Measurements from ENCODE around the gene RNF212B. TPM values are rescaled to one million over a fixed set of nuclear protein-coding genes. Genes with fewer than 3 reads are reported as not detected.

The RNF212B gene
- total and polyA plus RNA-seq, 2 of the 13 experiments (the other 11 are each of a cell fraction or from before 2014, with no cell fraction given): 0.05 TPM; not detected in 1

- TF ChIP-seq CCDC6 (CRISPR knock-in tag; IDR thresholded peaks at IDR 0.05) (no peak), RBFOX2 (IDR thresholded peaks at IDR 0.05; ENCODE audit: low read depth, low read length) (peak; percentile 34; the same call in 1 of the 2 replicates), PATZ1 (CRISPR knock-in tag; IDR thresholded peaks at IDR 0.05) (0 out of 2 replicates have a peak, but pooled peaks have one; percentile 68), EEA1 (CRISPR knock-in tag; IDR thresholded peaks at IDR 0.05; ENCODE audit: borderline replicate concordance) (no peak), TBL1XR1 (IDR thresholded peaks at IDR 0.05; ENCODE audit: borderline replicate concordance, low read length, partially characterized antibody) (no peak), ZMAT3 (CRISPR knock-in tag; conservative IDR thresholded peaks at IDR 0.05) (no peak), ATF2 (CRISPR knock-in tag; IDR thresholded peaks at IDR 0.05) (no peak), TMF1 (CRISPR knock-in tag; IDR thresholded peaks at IDR 0.05; ENCODE audit: low read depth) (no peak), TFDP2 (CRISPR knock-in tag; IDR thresholded peaks at IDR 0.05) (no peak), NFYC (CRISPR knock-in tag; IDR thresholded peaks at IDR 0.05) (no peak), RXRA (CRISPR knock-in tag; IDR thresholded peaks at IDR 0.05) (no peak), YEATS4 (CRISPR knock-in tag; IDR thresholded peaks at IDR 0.05; ENCODE audit: borderline replicate concordance) (no peak), TOPORS (CRISPR knock-in tag; IDR thresholded peaks at IDR 0.05) (no peak; the same call in 1 of the 2 replicates), RFX3 (CRISPR knock-in tag; IDR thresholded peaks at IDR 0.05) (no peak), ZNF230 (CRISPR knock-in tag; IDR thresholded peaks at IDR 0.05) (no peak; the same call in 1 of the 2 replicates), ZNF629 (CRISPR knock-in tag; conservative IDR thresholded peaks at IDR 0.05) (no peak), SOX13 (IDR thresholded peaks at IDR 0.05) (0 out of 2 replicates have a peak, but pooled peaks have one; percentile 17), SOX13 (CRISPR knock-in tag; conservative IDR thresholded peaks at IDR 0.05 in 1 of 2, IDR thresholded peaks at IDR 0.05 in 1 of 2) (0 out of 4 replicates have a peak, but pooled peaks of 1 of the 2 experiments have one; percentile 42), ZNF546 (CRISPR knock-in tag; conservative IDR thresholded peaks at IDR 0.05) (0 out of 2 replicates have a peak, but pooled peaks have one; percentile 1), FOXK2 (IDR thresholded peaks at IDR 0.05) (no peak), PLRG1 (conservative IDR thresholded peaks at IDR 0.05) (no peak), MXD1 (CRISPR knock-in tag; IDR thresholded peaks at IDR 0.05) (no peak), ZNF496 (CRISPR knock-in tag; IDR thresholded peaks at IDR 0.05; ENCODE audit: insufficient replicate concordance) (no peak)
- TF ChIP-seq, protein P1, sequence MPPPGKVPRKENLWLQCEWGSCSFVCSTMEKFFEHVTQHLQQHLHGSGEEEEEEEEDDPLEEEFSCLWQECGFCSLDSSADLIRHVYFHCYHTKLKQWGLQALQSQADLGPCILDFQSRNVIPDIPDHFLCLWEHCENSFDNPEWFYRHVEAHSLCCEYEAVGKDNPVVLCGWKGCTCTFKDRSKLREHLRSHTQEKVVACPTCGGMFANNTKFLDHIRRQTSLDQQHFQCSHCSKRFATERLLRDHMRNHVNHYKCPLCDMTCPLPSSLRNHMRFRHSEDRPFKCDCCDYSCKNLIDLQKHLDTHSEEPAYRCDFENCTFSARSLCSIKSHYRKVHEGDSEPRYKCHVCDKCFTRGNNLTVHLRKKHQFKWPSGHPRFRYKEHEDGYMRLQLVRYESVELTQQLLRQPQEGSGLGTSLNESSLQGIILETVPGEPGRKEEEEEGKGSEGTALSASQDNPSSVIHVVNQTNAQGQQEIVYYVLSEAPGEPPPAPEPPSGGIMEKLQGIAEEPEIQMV (CRISPR knock-in tag; IDR thresholded peaks at IDR 0.05; ENCODE audit: low read depth): no peak
Observed at GRCh38 chr14:23284654-23285529, 47.2 kb downstream of the RNF212B start (continued).

Measured in HepG2 (cell line).